Activated CD8-positive, alpha-beta memory T cell treated with anti-CD3 and anti-CD28 coated beads, Interleukin-2, amount 10 ng/mL, durations not matched to agents 7 days and 5 days (primary cell): ENCODE results near the gene C1orf159. TPM values are rescaled to one million over a fixed set of nuclear protein-coding genes. Genes with fewer than 3 reads are reported as not detected.
"Not testable (repeated sequence)": the region's sequence is repeated elsewhere in the genome, so short reads cannot be mapped to it uniquely, and the experiment has no call there.

ENCODE experiments used
- ATAC-seq: fragments of 150-1000 bp; cut with Tn5 transposase; one replicate; pipeline ENCODE4 v1.10.0; 2021; ENCODE audit warnings: moderate library complexity
- CTCF ChIA-PET: fragments of 350-600 bp; sonication (Branson Sonifier 250); formaldehyde crosslinking; loops from one replicate; lab custom pipeline; 2021; ENCODE audit warnings: antibody characterized with exemption; lab: Charles Lee
- DNase-seq: peaks from one replicate; pipeline ENCODE4 v3.0.0-alpha.2; 2020
- H3K27ac Mint-ChIP-seq: one replicate; pipeline ENCODE4 v1.8.0; 2021; ENCODE audit warnings: mild to moderate bottlenecking, mixed read lengths
- H3K27me3 Mint-ChIP-seq: one replicate; pipeline ENCODE4 v1.8.0; 2021; ENCODE audit warnings: mixed read lengths
- H3K36me3 Mint-ChIP-seq: one replicate; pipeline ENCODE4 v1.8.0; 2021; ENCODE audit warnings: mild to moderate bottlenecking, mixed read lengths
- H3K4me1 Mint-ChIP-seq: one replicate; pipeline ENCODE4 v1.8.0; 2021; ENCODE audit warnings: mixed read lengths
- H3K4me3 Mint-ChIP-seq: one replicate; pipeline ENCODE4 v1.8.0; 2021; ENCODE audit warnings: mild to moderate bottlenecking, moderate library complexity, mixed read lengths
- H3K9me3 Mint-ChIP-seq: one replicate; pipeline ENCODE4 v1.8.0; 2022; ENCODE audit warnings: low read depth, mixed read lengths
- total RNA-seq, 2 experiments: library from RNA; stranded (reverse); gene quantifications; one replicate each; pipeline ENCODE4 v1.2.3, GENCODE V29; 2021

The C1orf159 gene
- total RNA-seq, 2 experiments from 2014 or later, result 22.9 to 23.6 TPM

DNA sequence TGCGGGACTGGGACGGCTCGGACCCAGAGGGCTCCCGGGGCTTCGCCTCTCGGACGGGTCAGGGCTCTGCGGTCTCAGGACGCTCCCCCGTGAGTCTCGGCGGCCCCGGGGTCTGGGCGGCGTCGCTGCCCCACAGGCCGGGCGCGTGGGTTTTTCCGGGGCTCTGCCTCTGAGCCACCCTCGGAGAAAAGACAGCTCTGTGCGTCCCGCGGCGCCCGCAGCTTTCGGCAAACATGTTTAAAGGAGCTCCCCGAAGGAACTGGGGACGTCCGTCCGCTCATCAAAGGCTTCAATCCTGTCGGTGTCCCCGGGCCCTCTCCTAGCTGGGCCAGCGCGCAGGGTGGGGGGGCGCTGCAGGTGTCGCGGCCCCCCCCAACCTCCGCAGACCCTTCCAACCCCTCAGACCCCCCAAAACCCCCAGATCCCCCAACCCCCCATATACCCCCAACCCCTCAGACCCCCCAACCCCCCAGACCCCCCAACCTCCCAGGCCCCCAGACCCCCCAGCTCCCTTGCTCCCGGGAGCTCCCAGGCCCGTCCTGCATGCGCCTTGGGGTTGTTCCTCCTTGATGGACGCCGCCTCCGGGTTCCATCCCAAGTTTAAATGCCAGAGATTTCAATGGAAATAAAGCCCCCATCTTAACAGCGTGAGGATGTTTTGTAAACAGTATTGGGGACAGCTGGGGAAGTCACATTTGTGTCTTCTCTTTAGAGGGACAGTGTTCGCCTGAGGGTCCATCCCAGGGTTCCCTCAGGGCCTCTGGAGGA is 996 bp upstream of the C1orf159 start:
- Mint-ChIP-seq H3K27ac (no peak overlapping the region), H3K4me3 (no peak overlapping the region), H3K4me1 (peaks cover 15% of the 10 kb centered on the region), H3K27me3 (peaks cover 18% of the 10 kb centered on the region), H3K36me3 (peaks cover 23% of the 10 kb centered on the region), H3K9me3 (peaks cover 11% of the 10 kb centered on the region)
- DNase-seq (no peak), ATAC-seq (no peak)
- CTCF ChIA-PET, result interaction anchor here (0.7 to 2.0 kb wide), 8 partner anchors 53 to 175 kb away, joined by 3 to 7 read pairs (median 4); partner anchors contain the start of genes SDF4 and TNFRSF18

DNA sequence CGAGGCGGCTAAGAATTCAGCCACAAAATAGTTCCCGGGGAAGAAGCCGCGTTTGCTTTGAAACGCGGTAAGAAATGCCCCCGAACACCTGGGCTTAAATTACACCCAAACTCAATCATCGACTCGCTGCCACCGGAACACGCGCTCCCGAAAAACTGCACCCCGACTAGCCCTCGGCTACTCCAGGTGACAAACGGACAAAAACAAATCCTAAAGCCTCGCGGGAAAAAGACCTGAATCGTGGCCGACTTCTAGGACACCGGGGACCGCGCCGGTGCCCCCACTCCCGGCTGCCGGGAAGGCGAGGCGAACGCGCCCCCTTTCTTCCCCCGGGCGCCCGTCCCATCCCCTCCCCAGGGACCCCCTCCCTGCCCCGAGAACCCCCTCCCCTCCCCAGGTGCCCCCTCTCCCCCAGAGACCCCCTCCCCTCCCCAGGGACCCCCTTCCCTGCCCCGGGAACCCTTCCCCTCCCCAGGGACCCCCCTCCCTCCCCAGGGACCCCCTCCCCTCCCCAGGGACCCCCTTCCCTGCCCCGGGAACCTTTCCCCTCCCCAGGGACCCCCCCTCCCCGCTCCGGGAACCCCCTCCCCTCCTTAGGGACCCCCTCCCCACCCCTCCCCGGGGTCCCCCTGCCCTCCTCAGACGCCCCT is 628 bp downstream of the C1orf159 start:
- CTCF ChIA-PET, result interaction anchor here (1.0 to 1.4 kb wide), 3 partner anchors 101 to 135 kb away, joined by 3 to 4 read pairs (median 4); no protein-coding TSS in a partner anchor
- H3K27ac Mint-ChIP-seq, result peak overlapping the region; percentile 61
- peaks cover 11% of the 10 kb centered on the region for H3K9me3 Mint-ChIP-seq
- peaks cover 18% of the 10 kb centered on the region for H3K27me3 Mint-ChIP-seq
- DNase-seq (no peak), ATAC-seq (no peak)
- H3K36me3 Mint-ChIP-seq, result peaks cover 37% of the 10 kb centered on the region
- H3K4me3 Mint-ChIP-seq, result peak overlapping the region; percentile 74
- H3K4me1 Mint-ChIP-seq, result peaks cover 15% of the 10 kb centered on the region

DNA sequence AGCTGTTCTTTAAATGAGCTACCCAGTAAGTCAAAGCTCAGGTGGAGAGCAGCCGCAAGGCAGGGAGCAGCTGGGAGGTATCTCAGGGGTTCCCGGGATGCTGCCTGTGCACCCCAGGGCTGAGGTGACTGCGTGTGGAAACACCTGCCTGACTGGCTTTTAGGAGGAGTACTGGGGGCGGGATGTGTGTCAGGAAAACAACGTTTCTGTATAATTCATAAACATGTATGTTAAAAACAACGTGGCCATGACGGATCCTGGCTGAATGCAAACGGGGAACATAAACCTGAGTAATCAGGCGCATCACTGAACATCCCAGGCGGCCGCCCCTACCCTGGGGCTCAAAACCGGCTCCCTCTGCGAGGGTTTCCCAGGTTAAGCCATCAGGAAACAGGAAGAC is 1.5 kb downstream of the C1orf159 start:
- peaks cover 11% of the 10 kb centered on the region for H3K9me3 Mint-ChIP-seq
- ATAC-seq (no peak), DNase-seq (no peak)
- H3K27ac Mint-ChIP-seq, result no peak overlapping the region
- CTCF ChIA-PET, result no interaction called here
- peak overlapping the region; percentile 74 for H3K4me3 Mint-ChIP-seq
- H3K4me1 Mint-ChIP-seq, result peaks cover 15% of the 10 kb centered on the region
- H3K36me3 Mint-ChIP-seq, result peaks cover 39% of the 10 kb centered on the region
- H3K27me3 Mint-ChIP-seq, result peaks cover 13% of the 10 kb centered on the region

DNA sequence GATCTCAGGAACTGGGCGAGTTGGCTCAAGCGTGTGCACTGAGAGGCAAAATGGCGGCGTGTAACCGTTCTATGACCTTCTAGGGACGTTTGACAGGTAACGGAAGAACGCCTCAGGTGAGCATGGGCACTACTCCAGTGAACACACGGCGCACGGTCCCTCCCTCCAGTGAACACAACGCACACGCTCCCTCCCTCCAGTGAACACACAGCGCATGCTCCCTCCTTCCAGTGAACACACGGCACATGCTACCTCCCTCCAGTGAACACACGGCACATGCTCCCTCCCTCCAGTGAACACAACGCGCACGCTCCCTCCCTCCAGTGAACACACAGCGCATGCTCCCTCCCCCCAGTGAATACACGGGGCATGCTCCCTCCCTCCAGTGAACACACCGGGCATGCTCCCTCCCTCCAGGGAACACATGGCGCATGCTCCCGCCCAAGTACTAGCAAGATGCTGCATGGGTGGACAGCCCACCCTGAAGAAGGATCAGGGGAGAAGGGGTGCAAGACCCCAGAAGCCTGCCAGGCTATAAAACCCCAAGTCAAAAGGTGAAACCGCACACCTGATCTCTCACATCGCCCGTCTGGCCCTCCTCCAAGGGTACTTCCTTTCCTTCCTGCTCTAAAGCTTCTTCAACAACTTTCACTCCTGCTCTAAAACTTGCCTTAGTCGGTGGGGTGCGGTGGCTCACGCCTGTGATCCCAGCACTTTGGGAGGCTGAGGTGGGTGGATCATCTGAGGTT is 3.5 kb downstream of the C1orf159 start:
- Mint-ChIP-seq H3K4me1 (peaks cover 17% of the 10 kb centered on the region), H3K9me3 (peaks cover 15% of the 10 kb centered on the region), H3K4me3 (no peak overlapping the region), H3K27ac (no peak overlapping the region), H3K36me3 (peaks cover 39% of the 10 kb centered on the region), H3K27me3 (peaks cover under 1% of the 10 kb centered on the region)
- DNase-seq, result no peak
- CTCF ChIA-PET, result interaction anchor here (1.4 kb wide), 1 partner anchor 48 kb away, joined by 4 read pairs; no protein-coding TSS in a partner anchor
- ATAC-seq, result no peak

DNA sequence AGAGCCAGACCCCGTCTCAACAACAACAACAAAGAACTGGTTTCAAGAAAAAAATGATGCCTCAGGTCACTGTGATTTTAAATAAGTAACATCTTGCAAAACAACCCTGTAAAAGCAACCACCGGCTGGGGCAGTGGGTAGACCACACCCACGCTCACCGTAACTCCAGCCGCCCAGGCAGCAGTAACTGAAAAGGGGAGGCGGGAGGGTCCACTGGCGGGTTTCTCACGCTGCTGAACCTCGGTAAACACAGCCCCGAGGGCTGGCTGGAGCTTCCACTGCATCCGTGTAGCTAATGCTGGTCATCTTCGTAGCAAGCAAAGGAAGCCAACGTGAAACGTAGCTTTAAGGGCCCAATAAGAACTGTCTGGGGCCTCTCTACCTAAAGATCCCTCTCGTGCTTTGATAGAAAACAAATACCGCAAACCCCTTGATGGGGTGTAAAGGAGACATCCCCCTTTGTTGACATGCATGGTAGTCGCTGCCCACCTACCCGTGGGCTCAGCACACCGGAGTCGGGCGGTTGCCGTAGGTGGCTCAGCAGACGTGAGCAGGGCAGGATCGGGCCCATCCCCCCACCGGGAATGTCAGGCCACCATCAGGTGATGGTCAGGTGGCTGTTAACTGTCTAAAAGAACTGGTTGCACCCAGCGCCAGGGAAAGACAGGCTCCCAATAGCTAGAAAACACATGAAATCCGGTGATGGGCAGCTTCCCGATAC is 4.2 kb downstream of the C1orf159 start:
- ATAC-seq (no peak), DNase-seq (no peak)
- no peak overlapping the region for H3K4me3 Mint-ChIP-seq
- H3K9me3 Mint-ChIP-seq, result peaks cover 15% of the 10 kb centered on the region
- H3K27me3 Mint-ChIP-seq, result no peaks in the 10 kb centered on the region
- peaks cover 17% of the 10 kb centered on the region for H3K4me1 Mint-ChIP-seq
- H3K27ac Mint-ChIP-seq, result no peak overlapping the region
- peaks cover 43% of the 10 kb centered on the region for H3K36me3 Mint-ChIP-seq
- CTCF ChIA-PET, result interaction anchor here (1.0 to 1.4 kb wide), 2 partner anchors 9 to 48 kb away, joined by 3 to 4 read pairs; no protein-coding TSS in a partner anchor

DNA sequence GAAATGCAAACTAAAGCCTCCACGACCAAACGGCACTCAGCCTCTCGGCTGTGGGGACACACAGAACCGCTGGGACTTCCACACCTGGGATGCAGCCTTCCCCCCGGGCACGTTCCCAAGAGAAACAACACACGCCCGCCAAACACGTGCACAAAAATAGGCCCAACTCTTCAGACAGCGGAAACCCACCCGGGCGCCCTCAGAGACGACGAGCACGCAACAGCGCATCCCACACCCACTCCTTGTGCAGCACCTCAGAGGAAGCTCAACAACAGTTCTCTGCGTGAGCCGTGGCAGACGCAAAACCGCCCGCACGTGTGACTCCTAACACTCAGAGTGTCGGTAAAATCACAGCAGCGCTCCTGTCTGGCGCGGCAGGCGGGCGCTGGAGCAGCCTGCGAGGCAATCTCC is 5.3 kb downstream of the C1orf159 start:
- CTCF ChIA-PET, result interaction anchor here (0.7 kb wide), 1 partner anchor 12 kb away, joined by 3 read pairs; no protein-coding TSS in a partner anchor

DNA sequence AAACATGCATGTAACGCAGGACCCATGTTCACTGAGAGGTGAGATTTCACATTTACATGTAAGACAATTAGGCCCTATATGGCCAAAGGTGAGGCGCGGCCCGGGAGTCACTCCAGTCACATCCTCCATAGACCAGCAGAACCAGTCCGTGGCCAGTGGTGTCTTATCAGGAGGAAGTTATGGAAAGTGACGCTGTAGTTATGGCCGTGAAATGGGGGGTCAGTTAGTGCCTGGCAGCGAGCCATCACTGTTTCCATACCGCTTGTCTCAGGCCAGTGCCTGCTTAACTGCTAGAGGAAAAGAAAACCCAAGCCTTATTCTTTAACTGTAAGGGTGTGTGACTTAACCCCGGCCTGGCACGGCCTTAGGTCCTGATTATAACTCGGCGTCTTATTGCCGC is 6.1 kb downstream of the C1orf159 start:
- Mint-ChIP-seq H3K4me1 (peaks cover 17% of the 10 kb centered on the region), H3K9me3 (peaks cover 20% of the 10 kb centered on the region)
- CTCF ChIA-PET, result no interaction called here

More for the DNA sequence above, 5.3 kb downstream of the C1orf159 start:
- peaks cover 20% of the 10 kb centered on the region for H3K9me3 Mint-ChIP-seq
- ATAC-seq, result no peak
- DNase-seq, result no peak
- H3K36me3 Mint-ChIP-seq, result peaks cover 48% of the 10 kb centered on the region
- H3K4me1 Mint-ChIP-seq, result peaks cover 19% of the 10 kb centered on the region
- no peak overlapping the region for H3K4me3 Mint-ChIP-seq
- no peaks in the 10 kb centered on the region for H3K27me3 Mint-ChIP-seq
- H3K27ac Mint-ChIP-seq, result no peak overlapping the region

DNA sequence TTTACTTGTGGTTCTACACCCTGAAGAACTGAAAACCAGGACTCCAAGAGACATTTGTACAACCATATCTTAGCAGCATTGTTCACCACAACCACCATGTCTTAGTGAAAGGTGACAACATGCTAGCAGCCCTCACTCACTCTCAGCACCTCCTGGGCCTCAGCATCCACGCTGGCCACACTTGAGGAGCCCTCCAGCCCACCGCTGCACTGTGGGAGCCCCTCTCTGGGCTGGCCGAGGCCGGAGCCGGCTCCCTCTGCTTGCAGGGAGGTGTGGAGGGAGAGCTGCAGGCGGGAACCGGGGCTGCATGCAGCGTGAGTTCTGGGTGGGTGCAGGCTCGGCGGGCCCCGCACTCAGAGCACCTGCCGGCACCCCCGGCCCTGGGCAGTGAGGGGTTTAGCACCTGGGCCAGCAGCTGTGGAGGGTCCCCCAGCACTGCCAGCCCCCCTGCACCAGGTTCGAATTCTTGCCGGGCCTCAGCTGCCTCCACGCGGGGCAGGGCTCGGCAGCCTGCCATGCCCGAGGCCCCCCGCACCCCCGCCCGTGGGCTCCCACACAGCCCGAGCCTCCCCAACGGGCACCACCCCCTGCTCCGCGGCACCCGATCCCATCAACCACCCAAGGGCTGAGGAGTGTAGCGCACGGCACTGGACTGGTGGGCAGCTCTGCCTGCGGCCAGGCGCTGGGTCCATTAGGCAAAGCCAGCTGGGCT is 9.2 kb downstream of the C1orf159 start:
- CTCF ChIA-PET, result no interaction called here
- Mint-ChIP-seq H3K4me3 (no peak overlapping the region), H3K4me1 (peaks cover 33% of the 10 kb centered on the region), H3K27me3 (peaks cover 7% of the 10 kb centered on the region), H3K9me3 (peaks cover 17% of the 10 kb centered on the region), H3K36me3 (peaks cover 44% of the 10 kb centered on the region), H3K27ac (no peak overlapping the region)
- no peak for DNase-seq
- no peak for ATAC-seq

More for the DNA sequence above, 6.1 kb downstream of the C1orf159 start:
- Mint-ChIP-seq H3K36me3 (peaks cover 47% of the 10 kb centered on the region), H3K4me3 (no peak overlapping the region), H3K27me3 (no peaks in the 10 kb centered on the region), H3K27ac (no peak overlapping the region)
- no peak for ATAC-seq
- DNase-seq, result no peak

DNA sequence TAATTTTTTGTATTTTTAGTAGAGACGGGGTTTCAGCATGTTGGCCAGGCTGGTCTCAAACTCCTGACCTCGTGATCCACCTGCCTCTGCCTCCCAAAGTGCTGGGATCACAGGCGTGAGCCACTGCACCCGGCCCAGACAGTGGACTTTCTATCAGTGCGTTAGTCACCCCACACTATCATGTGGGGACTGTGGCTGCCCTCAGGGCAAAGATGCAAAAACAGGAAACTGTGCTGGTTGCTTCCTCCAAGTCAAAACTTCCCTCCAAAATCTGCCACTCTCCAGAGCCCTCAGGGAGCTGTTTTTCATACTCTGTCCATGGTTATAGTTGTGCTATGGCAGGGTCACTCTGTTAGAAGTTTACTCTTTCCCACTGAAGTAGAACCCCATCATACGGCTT is 11.7 kb downstream of the C1orf159 start:
- CTCF ChIA-PET, result interaction anchor here (1.3 kb wide), 1 partner anchor 18 kb away, joined by 4 read pairs; no protein-coding TSS in a partner anchor
- not testable (repeated sequence) for H3K27me3 Mint-ChIP-seq, H3K4me3 Mint-ChIP-seq, DNase-seq
- H3K36me3 Mint-ChIP-seq, result peaks cover 46% of the 10 kb centered on the region
- peaks cover 51% of the 10 kb centered on the region for H3K4me1 Mint-ChIP-seq
- H3K9me3 Mint-ChIP-seq, result peaks cover 30% of the 10 kb centered on the region
- ATAC-seq, result peak; percentile 30
- H3K27ac Mint-ChIP-seq, result peak overlapping the region; percentile 34

DNA sequence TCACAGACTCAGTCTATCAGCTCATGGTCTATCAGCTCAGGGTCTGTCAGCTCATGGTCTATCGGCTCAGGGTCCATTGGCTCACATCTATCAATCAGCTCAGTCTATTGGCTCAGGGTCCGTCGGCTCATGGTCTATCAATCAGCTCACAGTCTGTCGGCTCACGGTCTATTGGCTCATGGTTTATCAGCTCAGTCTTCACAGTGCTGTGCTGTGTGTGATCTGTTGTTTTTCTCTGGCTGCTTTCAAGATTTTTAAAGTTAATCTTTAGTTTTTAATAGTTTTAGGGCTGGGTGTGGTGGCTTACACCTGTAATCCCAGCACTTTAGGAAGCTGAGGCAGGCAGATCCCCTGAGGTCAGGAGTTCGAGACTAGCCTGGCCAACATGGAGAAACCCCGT is 14.4 kb downstream of the C1orf159 start:
- CTCF ChIA-PET, result interaction anchor here (0.6 to 1.0 kb wide), 2 partner anchors 18 to 21 kb away, joined by 3 read pairs; no protein-coding TSS in a partner anchor
- Mint-ChIP-seq H3K27ac (no peak overlapping the region), H3K27me3 (peaks cover 12% of the 10 kb centered on the region), H3K9me3 (peaks cover 35% of the 10 kb centered on the region), H3K4me1 (peaks cover 54% of the 10 kb centered on the region), H3K4me3 (no peak overlapping the region), H3K36me3 (peaks cover 53% of the 10 kb centered on the region)
- no peak for ATAC-seq
- no peak for DNase-seq

DNA sequence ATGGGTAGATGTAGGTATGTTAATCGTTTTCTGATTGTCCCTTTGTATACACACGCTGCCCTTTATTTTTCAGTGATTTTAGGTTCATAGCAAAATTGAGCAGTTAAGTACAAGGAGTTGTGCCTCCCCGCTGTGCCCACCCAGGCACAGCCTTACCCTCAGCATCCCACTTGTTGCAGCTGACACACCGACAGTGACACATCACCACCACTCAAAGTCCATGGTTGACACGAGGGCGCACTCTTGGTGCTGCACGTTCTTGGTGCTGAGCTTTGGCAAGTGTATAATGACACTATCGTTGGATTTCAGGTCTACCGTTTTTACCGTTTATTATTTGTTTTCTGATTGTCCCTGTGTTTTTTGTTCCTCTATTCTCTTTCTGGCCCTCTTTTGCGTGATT is 15.6 kb downstream of the C1orf159 start:
- no peak overlapping the region for H3K4me3 Mint-ChIP-seq
- peaks cover 54% of the 10 kb centered on the region for H3K36me3 Mint-ChIP-seq
- ATAC-seq, result no peak
- peaks cover 31% of the 10 kb centered on the region for H3K9me3 Mint-ChIP-seq
- H3K27ac Mint-ChIP-seq, result peak overlapping the region; percentile 49
- no peak for DNase-seq
- peaks cover 52% of the 10 kb centered on the region for H3K4me1 Mint-ChIP-seq
- CTCF ChIA-PET, result no interaction called here
- H3K27me3 Mint-ChIP-seq, result peaks cover 12% of the 10 kb centered on the region
